Measurements from ENCODE around the gene ATP6V0E2.
"Not testable (repeated sequence)": the region's sequence is repeated elsewhere in the genome, so short reads cannot be mapped to it uniquely, and the experiment has no call there.

The ATP6V0E2 gene

DNA sequence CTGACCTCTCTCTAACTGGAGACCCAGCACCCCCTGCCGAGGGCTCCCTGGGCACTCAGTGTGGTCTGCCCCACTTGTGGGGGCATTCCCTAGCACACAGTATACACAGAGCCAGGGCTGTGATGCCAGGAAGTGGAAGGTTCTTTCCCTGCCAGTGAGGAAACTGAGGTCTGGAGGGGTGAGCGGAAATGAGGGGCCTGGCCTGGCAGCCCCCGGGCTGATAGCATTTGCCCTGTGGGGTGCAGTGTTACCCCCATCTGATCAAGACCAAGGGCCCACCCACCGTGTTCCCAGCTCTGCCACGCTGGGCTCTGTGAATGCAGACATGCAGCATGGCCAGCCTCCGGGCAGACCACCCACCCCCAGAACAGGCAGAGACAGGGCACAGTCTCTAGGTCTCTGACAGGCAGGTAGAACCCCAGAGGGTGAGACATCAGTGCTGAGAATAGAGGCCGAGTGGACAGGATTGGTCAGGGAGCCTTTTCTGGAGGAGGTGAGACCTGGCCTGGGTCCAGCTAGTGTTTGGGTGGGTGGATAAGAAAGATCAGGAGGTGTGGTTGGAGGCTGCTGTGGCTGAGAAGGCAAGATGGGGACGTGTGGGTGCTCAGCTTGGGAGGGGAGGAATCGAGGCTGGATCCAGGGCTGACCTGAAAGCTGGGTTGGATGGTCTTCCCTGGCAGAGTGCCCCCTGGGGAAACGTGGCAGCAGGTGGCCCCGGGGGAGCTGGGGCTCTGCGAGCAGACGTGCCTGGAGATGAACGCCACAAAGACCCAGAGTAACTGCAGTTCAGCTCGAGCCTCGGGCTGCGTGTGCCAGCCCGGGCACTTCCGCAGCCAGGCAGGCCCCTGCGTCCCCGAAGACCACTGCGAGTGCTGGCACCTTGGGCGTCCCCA, 46.4 kb upstream of the ATP6V0E2 start:
- DNase-seq (ENCODE audit: low read depth): no peak
- TF ChIP-seq, protein P1, sequence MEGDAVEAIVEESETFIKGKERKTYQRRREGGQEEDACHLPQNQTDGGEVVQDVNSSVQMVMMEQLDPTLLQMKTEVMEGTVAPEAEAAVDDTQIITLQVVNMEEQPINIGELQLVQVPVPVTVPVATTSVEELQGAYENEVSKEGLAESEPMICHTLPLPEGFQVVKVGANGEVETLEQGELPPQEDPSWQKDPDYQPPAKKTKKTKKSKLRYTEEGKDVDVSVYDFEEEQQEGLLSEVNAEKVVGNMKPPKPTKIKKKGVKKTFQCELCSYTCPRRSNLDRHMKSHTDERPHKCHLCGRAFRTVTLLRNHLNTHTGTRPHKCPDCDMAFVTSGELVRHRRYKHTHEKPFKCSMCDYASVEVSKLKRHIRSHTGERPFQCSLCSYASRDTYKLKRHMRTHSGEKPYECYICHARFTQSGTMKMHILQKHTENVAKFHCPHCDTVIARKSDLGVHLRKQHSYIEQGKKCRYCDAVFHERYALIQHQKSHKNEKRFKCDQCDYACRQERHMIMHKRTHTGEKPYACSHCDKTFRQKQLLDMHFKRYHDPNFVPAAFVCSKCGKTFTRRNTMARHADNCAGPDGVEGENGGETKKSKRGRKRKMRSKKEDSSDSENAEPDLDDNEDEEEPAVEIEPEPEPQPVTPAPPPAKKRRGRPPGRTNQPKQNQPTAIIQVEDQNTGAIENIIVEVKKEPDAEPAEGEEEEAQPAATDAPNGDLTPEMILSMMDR (conservative IDR thresholded peaks at IDR 0.05; ENCODE audit: low read depth, low read length): no peak
- H3K4me3 ChIP-seq (ENCODE audit: low read length): no peak overlapping the region

DNA sequence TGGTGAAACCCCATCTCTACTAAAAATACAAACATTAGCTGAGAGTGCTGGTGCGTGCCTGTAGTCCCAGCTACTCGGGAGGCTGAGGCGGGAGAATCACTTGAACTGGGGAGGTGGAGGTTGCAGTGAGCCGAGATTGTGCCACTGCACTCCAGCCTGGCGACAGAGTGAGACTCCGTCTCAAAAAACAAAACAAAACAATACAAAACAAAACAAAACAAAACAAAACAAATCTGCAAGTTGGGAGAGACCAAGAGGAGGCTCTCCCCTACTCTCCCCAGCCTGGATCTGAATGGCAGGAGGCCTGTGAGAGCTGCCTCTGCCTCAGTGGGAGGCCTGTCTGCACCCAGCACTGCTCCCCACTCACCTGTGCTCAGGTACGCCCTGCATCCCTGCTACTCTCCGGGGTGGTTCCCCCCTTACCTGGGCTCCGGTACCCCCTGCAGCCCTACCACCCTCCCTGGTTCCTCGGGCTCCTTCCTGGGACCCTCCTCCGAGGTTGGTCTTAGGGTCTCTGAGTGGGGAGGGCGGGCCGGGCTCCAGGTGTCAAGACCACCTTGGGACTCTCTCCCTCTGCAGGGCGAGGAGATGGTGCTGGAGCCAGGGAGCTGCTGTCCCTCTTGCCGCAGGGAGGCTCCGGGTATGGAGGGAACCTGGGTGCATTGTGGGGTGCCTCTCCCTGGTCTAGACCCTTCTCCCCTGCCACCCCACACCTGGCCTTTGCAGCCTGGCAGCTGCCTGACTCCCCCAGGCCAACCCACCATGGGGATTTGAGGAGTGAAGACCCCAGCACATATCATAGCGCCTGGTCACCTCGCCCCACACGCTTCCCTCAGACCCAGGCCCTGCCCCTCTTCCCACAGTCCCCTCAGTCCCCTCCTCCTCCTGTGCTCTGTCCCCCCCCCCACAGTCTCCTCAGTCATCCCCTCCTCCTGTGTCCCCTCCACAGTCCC, 45.1 kb upstream of the ATP6V0E2 start:
- no peak for DNase-seq (ENCODE audit: low read depth)
- no peak overlapping the region for H3K4me3 ChIP-seq (ENCODE audit: low read length)
- TF ChIP-seq, protein P1 (conservative IDR thresholded peaks at IDR 0.05; ENCODE audit: low read depth, low read length): no peak

DNA sequence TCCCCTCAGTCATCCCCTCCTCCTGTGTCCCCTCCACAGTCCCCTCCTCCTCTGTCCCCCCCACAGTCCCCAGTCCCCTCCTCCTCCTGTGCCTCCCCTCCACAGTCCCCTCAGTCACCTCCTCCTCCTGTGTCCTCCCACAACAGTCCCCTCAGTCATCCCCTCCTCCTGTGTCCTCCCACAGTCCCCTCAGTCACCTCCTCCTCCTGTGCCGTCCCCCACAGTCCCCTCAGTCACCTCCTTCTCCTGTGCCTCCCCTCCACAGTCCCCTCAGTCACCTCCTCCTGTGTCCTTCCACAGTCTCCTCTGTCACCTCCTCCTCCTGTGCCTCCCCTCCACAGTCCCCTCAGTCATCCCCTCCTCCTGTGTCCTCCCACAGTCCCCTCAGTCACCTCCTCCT, 43.2 kb upstream of the ATP6V0E2 start:
- not testable (repeated sequence) for H3K4me3 ChIP-seq (ENCODE audit: low read length); DNase-seq (ENCODE audit: low read depth)

DNA sequence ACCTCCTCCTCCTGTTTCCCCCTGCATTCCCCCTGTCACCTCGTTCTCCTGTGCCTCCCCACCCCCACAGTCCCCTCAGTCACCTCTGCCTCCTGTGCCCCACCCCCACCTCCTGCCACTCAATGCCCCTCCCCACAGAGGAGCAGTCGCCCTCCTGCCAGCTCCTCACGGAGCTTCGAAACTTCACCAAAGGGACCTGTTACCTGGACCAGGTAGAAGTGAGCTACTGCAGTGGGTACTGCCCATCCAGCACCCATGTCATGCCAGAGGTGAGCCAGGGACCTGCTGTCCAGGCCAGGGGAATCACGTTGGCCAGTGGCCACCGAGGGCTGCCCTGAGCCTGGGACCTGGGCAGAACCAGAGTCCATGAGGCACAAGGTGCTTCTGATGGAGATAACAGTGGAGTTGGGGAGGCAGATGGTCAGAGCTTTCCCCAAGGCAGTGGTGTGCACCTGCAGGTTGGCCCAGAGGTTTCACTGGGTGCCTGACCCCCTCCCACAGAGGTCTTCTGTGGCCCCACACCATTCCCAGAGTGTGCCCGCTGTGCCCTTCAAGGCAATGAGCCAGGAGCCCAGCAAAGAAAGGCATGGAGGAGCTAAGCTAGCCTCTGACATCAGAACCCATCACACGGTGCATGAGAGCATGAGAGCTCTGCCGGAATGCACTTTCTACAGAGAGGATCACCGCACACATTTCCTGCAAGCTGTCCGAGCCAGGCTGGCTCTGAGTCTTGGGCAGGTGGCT, 42.6 kb upstream of the ATP6V0E2 start:
- no peak overlapping the region for H3K4me3 ChIP-seq (ENCODE audit: low read length)
- DNase-seq (ENCODE audit: low read depth): no peak
- TF ChIP-seq, protein P1 (conservative IDR thresholded peaks at IDR 0.05; ENCODE audit: low read depth, low read length): no peak

DNA sequence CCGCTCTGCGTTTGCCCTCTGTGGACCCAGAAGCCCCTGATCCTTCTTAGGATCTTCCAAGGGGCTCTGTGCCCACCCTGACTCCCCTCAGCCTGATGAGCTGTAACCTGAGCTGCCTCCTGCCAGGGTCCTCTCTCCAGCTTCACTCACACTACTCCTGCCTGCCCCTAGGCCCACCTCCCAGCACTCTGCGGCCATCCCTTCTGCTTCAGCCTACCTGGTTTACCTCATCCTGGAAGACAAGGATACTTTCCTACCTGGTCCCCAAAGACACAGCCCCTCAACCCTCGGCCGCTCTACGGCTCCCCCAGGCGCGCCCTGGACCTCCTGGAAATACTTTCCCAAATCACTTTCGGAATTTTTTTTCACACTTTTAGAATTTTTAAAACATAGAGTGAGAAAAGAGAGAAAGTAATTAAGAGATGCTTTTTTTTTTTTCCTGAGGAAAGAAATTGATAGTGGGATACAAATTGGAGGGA, 42.0 kb upstream of the ATP6V0E2 start:
- no peak for DNase-seq (ENCODE audit: low read depth)
- no peak overlapping the region for H3K4me3 ChIP-seq (ENCODE audit: low read length)
- TF ChIP-seq, protein P1 (conservative IDR thresholded peaks at IDR 0.05; ENCODE audit: low read depth, low read length): no peak

DNA sequence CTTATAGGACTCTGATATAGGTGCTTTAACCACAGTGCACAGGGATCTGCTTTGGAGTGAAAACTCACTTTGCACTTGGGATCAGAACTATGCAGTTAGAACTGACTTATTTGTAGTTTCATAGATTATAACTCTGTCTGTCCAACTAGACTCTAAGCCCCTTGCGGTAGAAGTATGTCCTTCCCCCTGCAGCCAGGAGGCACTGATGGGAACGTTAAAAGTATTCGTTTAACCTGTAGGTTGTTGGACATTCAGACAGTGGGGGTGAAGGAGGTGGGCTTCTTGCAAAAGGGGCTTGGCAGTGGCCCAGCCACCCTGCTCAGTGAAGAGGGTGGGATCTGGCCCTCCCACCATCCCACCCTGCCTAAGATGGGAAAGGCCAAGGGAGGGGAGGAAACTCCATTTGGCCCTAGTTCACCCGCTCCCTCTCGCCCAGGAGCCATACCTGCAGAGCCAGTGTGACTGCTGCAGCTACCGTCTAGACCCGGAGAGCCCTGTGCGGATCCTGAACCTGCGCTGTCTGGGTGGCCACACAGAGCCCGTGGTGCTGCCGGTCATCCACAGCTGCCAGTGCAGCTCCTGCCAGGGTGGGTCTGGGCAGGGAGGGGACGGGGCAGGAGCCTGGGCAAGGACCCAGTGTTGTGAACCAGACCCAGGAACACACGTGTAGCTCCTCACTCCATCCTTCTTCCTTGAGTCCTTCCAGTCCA, 41.3 kb upstream of the ATP6V0E2 start:
- TF ChIP-seq, protein P1 (conservative IDR thresholded peaks at IDR 0.05; ENCODE audit: low read depth, low read length): peak; percentile 10
- no peak overlapping the region for H3K4me3 ChIP-seq (ENCODE audit: low read length)
- DNase-seq (ENCODE audit: low read depth): no peak

Measured in retinal pigment epithelial cell (primary cell).